Tibial nerve (tissue), 4 donors: ENCODE data around the gene ATG7. TPM values are rescaled to one million over a fixed set of nuclear protein-coding genes. Genes with fewer than 3 reads are reported as not detected.

ENCODE experiments used
- DNase-seq, 2 donors: peaks; one replicate each; pipeline ENCODE4 v3.0.0-alpha.2; 2019; ENCODE audit warnings: low spot score in 2 of 2
- H3K27ac ChIP-seq, 4 donors: fragments of 200-600 bp; sonication (generic) in 3 of 4; one replicate each; pipeline ENCODE4 v1.5.1; 2017 to 2019; ENCODE audit warnings: mild to moderate bottlenecking in 1 of 4
- H3K27me3 ChIP-seq, 2 donors: fragments of 200-600 bp; sonication (generic) in 1 of 2; one replicate each; pipeline versions ENCODE4 v1.5.1 to v1.6.0; 2017 to 2019
- H3K36me3 ChIP-seq, 3 donors: fragments of 200-600 bp; sonication (generic); one replicate each; pipeline ENCODE4 v1.5.1; 2018 to 2019
- H3K4me1 ChIP-seq, 4 donors: fragments of 200-600 bp; sonication (generic) in 3 of 4; one replicate each; pipeline ENCODE4 v1.5.1; 2017 to 2019
- H3K4me3 ChIP-seq, 4 donors: fragments of 200-600 bp; sonication (generic) in 3 of 4; one replicate each; pipeline ENCODE4 v1.5.1; 2017 to 2019; ENCODE audit warnings: mild to moderate bottlenecking in 1 of 4, moderate library complexity in 1 of 4
- H3K9me3 ChIP-seq, 4 donors: fragments of 200-600 bp; sonication (generic) in 3 of 4; one replicate each; pipeline ENCODE4 v1.5.1; 2017 to 2019
- EP300 ChIP-seq, 2 donors: sonication (generic); formaldehyde crosslinking; IDR thresholded peaks; one replicate each; pipeline ENCODE4 v1.6.1; 2017; ENCODE audit warnings: antibody characterized with exemption in 2 of 2, mild to moderate bottlenecking in 1 of 2
- POLR2A ChIP-seq, 2 donors: fragments of 450-650 bp; IDR thresholded peaks; one replicate each; pipeline ENCODE4 v1.6.1; 2017; ENCODE audit warnings: antibody characterized with exemption in 2 of 2, mild to moderate bottlenecking in 2 of 2, moderate library complexity in 2 of 2
- WGBS, 2 donors: methylation state at CpG; one replicate each; pipeline ENCODE4 v1.1.5; 2018; 5-methylcytosine and 5-hydroxymethylcytosine counted together
- total RNA-seq, 4 donors: library from RNA; depleted of rRNA; stranded (reverse); fragments of >200 nt; gene quantifications; one replicate each; pipeline ENCODE4 v1.1.0, GENCODE V29; 2016
- TF ChIP-seq, protein P1 (sequence below), 5 experiments: fragments of 200-600 bp in 3 of 5; fragments of 450-650 bp in 2 of 5; sonication (generic) in 3 of 5; IDR thresholded peaks; one replicate each; pipeline ENCODE4 v1.5.1; 2016 to 2019; ENCODE audit warnings: antibody characterized with exemption in 5 of 5, mild to moderate bottlenecking in 3 of 5, moderate library complexity in 2 of 5

The ATG7 gene
- total RNA-seq, 4 donors from 2014 or later = 71.0 to 94.0 (median 76.2) TPM

DNA sequence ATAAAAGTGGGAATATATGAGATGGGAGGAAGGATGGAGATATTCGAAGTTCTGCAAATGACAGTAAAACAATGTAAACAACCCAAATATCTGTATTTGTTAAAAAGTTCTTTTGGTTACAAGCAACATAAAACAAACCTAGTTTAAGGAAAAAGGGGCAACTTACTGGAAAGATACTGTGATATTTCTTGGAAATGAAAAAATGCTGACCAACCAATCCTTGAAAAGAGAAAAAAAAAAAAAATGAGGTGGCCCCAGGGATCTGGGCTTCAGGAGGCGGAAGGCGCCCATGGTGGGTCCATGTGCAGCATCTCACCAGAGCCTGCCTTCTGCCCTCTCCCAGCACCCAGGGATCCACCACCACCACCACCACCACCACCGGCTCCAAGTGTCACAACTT lies 312.4 kb downstream of the ATG7 start:
- Histone ChIP-seq H3K36me3 (no peaks in the 10 kb centered on the region), H3K27me3 (no peaks in the 10 kb centered on the region), H3K4me1 (peaks cover 0 to 99% (median 70%) of the 10 kb centered on the region in 4 donors), H3K27ac (peak overlapping the region in 2 of 4 donors; percentile 88 to 95), H3K9me3 (no peaks in the 10 kb centered on the region), H3K4me3 (no peak overlapping the region)
- no peak for DNase-seq
- TF ChIP-seq POLR2A (IDR thresholded peaks at IDR 0.05) (no peak), EP300 (IDR thresholded peaks at IDR 0.05) (no peak)
- TF ChIP-seq, protein P1, sequence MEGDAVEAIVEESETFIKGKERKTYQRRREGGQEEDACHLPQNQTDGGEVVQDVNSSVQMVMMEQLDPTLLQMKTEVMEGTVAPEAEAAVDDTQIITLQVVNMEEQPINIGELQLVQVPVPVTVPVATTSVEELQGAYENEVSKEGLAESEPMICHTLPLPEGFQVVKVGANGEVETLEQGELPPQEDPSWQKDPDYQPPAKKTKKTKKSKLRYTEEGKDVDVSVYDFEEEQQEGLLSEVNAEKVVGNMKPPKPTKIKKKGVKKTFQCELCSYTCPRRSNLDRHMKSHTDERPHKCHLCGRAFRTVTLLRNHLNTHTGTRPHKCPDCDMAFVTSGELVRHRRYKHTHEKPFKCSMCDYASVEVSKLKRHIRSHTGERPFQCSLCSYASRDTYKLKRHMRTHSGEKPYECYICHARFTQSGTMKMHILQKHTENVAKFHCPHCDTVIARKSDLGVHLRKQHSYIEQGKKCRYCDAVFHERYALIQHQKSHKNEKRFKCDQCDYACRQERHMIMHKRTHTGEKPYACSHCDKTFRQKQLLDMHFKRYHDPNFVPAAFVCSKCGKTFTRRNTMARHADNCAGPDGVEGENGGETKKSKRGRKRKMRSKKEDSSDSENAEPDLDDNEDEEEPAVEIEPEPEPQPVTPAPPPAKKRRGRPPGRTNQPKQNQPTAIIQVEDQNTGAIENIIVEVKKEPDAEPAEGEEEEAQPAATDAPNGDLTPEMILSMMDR (IDR thresholded peaks at IDR 0.05) = no peak
- WGBS, 2 donors = 72% methylated on average over 4 of the region's 4 CpGs

DNA sequence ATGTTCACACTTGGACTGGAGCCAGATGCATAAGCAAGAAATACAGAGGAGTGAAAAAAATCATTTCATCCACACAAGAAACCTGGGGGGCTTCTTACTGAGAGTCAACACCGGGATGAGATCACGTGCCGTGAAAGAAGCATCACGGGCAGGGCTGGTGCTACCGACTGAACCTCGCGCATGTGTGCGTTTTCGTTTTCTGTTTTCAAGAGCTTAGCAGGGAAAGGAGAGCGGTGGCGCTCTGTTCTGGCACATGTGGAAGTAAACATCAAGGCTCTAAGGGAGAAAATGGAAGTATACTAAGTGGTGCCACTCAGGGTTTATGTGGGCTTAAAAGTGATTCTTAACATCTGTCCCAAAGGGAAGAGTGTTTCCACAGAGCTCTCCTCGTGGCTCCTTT lies 315.6 kb downstream of the ATG7 start:
- 56 to 74% methylated on average over 12 of the region's 12 CpGs for WGBS, 2 donors
- H3K4me1 ChIP-seq = peaks cover 0 to 100% (median 75%) of the 10 kb centered on the region in 4 donors

GRCh38 chr3:11588338-11588737 lies 316.1 kb downstream of the ATG7 start:
- Histone ChIP-seq H3K9me3 (no peaks in the 10 kb centered on the region), H3K36me3 (no peaks in the 10 kb centered on the region), H3K27ac (peak overlapping the region; percentile 1 to 95 (median 82)), H3K27me3 (no peaks in the 10 kb centered on the region), H3K4me3 (no peak overlapping the region), H3K4me1 (peaks cover 0 to 100% (median 75%) of the 10 kb centered on the region in 4 donors)
- TF ChIP-seq EP300 (IDR thresholded peaks at IDR 0.05) (no peak), POLR2A (IDR thresholded peaks at IDR 0.05) (no peak)
- TF ChIP-seq, protein P1 (IDR thresholded peaks at IDR 0.05) = no peak
- DNase-seq = no peak
- 65 to 68% methylated on average over 5 of the region's 5 CpGs for WGBS, 2 donors

More for the DNA sequence above, 315.6 kb downstream of the ATG7 start:
- H3K36me3 ChIP-seq = no peaks in the 10 kb centered on the region
- H3K27ac ChIP-seq = peak overlapping the region; percentile 1 to 95 (median 82)
- no peak for DNase-seq
- no peaks in the 10 kb centered on the region for H3K9me3 ChIP-seq
- TF ChIP-seq EP300 (IDR thresholded peaks at IDR 0.05) (no peak), POLR2A (IDR thresholded peaks at IDR 0.05) (no peak)
- TF ChIP-seq, protein P1 (IDR thresholded peaks at IDR 0.05) = no peak
- no peaks in the 10 kb centered on the region for H3K27me3 ChIP-seq
- H3K4me3 ChIP-seq = peak overlapping the region in 1 of 4 donors; percentile 11

GRCh38 chr3:11588755-11589154 lies 316.6 kb downstream of the ATG7 start:
- Histone ChIP-seq H3K27me3 (no peaks in the 10 kb centered on the region), H3K27ac (peak overlapping the region in 3 of 4 donors; percentile 75 to 95 (median 88)), H3K9me3 (no peaks in the 10 kb centered on the region), H3K4me3 (no peak overlapping the region), H3K36me3 (no peaks in the 10 kb centered on the region), H3K4me1 (peaks cover 0 to 100% (median 72%) of the 10 kb centered on the region in 4 donors)
- WGBS, 2 donors = 37 to 46% methylated on average over 3 of the region's 3 CpGs
- TF ChIP-seq EP300 (IDR thresholded peaks at IDR 0.05) = no peak
- TF ChIP-seq POLR2A (IDR thresholded peaks at IDR 0.05) = no peak
- TF ChIP-seq, protein P1 (IDR thresholded peaks at IDR 0.05) = no peak
- DNase-seq = no peak

DNA sequence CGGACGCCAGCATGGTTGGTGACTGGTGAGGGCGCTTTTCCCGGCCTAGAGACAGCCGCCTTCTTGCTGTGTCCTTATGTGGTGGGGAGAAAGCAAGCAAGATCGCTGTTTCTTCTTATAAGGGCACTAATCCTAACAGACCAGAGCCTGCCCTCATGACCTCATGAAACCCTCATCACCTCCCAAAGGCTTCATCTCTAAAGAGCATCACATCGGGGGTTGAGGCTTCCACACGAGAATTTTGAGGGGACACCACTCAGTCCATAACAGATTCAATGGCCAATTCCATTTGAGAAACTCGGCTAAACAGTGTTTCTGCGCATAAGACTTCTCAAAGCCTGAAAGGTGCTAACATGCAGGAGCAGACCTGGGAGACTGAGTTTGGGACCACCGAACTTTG lies 317.5 kb downstream of the ATG7 start:
- Histone ChIP-seq H3K27ac (peak overlapping the region; percentile 6 to 95 (median 82)), H3K4me1 (peaks cover 0 to 98% (median 70%) of the 10 kb centered on the region in 4 donors), H3K27me3 (no peaks in the 10 kb centered on the region), H3K36me3 (no peaks in the 10 kb centered on the region), H3K4me3 (no peak overlapping the region), H3K9me3 (no peaks in the 10 kb centered on the region)
- no peak for TF ChIP-seq EP300 (IDR thresholded peaks at IDR 0.05)
- TF ChIP-seq, protein P1 (IDR thresholded peaks at IDR 0.05) = no peak
- TF ChIP-seq POLR2A (IDR thresholded peaks at IDR 0.05) = no peak
- WGBS, 2 donors = 70 to 75% methylated on average over 11 of the region's 11 CpGs
- DNase-seq = no peak
